HEK293 (cell line): Measurements from ENCODE around the gene STIM2.

Experiments used
- BCL11A ChIP-seq: fragments of 450-650 bp; formaldehyde crosslinking; IDR thresholded peaks from 2 replicates; pipeline ENCODE4 v1.5.1; 2016; ENCODE audit warnings: low read depth, missing biosample characterization, missing genetic modification characterization
- BCL6B ChIP-seq: fragments of 450-650 bp; formaldehyde crosslinking; IDR thresholded peaks from 2 replicates; pipeline ENCODE4 v1.5.1; 2017; ENCODE audit warnings: missing biosample characterization, missing genetic modification characterization
- FEZF1 ChIP-seq: fragments of 450-650 bp; formaldehyde crosslinking; IDR thresholded peaks from 2 replicates; pipeline ENCODE4 v1.5.1; 2016; ENCODE audit warnings: missing biosample characterization, missing genetic modification characterization
- MZF1 ChIP-seq: fragments of 450-650 bp; formaldehyde crosslinking; IDR thresholded peaks from 2 replicates; pipeline ENCODE4 v1.5.1; 2017; ENCODE audit warnings: missing biosample characterization, missing genetic modification characterization, borderline replicate concordance
- OSR2 ChIP-seq: fragments of 450-650 bp; formaldehyde crosslinking; IDR thresholded peaks from 2 replicates; pipeline ENCODE4 v1.5.1; 2016; ENCODE audit warnings: missing biosample characterization, missing genetic modification characterization
- OVOL3 ChIP-seq: fragments of 450-650 bp; formaldehyde crosslinking; IDR thresholded peaks from 2 replicates; pipeline ENCODE4 v1.5.1; 2016; ENCODE audit warnings: missing biosample characterization, missing genetic modification characterization
- PRDM2 ChIP-seq: fragments of 450-650 bp; formaldehyde crosslinking; IDR thresholded peaks from 2 replicates; pipeline ENCODE4 v1.5.1; 2016; ENCODE audit warnings: missing biosample characterization, missing genetic modification characterization, borderline replicate concordance
- ZBTB10 ChIP-seq: fragments of 450-650 bp; formaldehyde crosslinking; IDR thresholded peaks from 2 replicates; pipeline ENCODE4 v1.5.1; 2016; ENCODE audit warnings: missing biosample characterization, missing genetic modification characterization
- ZBTB17 ChIP-seq: fragments of 450-650 bp; formaldehyde crosslinking; IDR thresholded peaks from 2 replicates; pipeline ENCODE4 v1.5.1; 2016; ENCODE audit warnings: missing biosample characterization, missing genetic modification characterization
- ZBTB48 ChIP-seq: fragments of 450-650 bp; formaldehyde crosslinking; IDR thresholded peaks from 2 replicates; pipeline ENCODE4 v1.5.1; 2016; ENCODE audit warnings: missing biosample characterization, missing genetic modification characterization
- ZNF133 ChIP-seq: fragments of 450-650 bp; formaldehyde crosslinking; IDR thresholded peaks from 2 replicates; pipeline ENCODE4 v1.5.1; 2016; ENCODE audit warnings: missing biosample characterization, missing genetic modification characterization
- ZNF155 ChIP-seq: fragments of 450-650 bp; formaldehyde crosslinking; IDR thresholded peaks from 2 replicates; pipeline ENCODE4 v1.5.1; 2016; ENCODE audit warnings: missing biosample characterization, missing genetic modification characterization
- ZNF335 ChIP-seq: fragments of 450-650 bp; formaldehyde crosslinking; conservative IDR thresholded peaks from 2 replicates; pipeline ENCODE4 v1.5.1; 2016; ENCODE audit warnings: missing biosample characterization, missing genetic modification characterization
- ZNF473 ChIP-seq: fragments of 450-650 bp; formaldehyde crosslinking; IDR thresholded peaks from 2 replicates; pipeline ENCODE4 v1.5.1; 2017; ENCODE audit warnings: missing biosample characterization, missing genetic modification characterization
- ZNF521 ChIP-seq: fragments of 450-650 bp; formaldehyde crosslinking; IDR thresholded peaks from 2 replicates; pipeline ENCODE4 v1.5.1; 2017; ENCODE audit warnings: missing biosample characterization, mild to moderate bottlenecking, missing genetic modification characterization
- ZNF639 ChIP-seq: fragments of 450-650 bp; formaldehyde crosslinking; IDR thresholded peaks from 2 replicates; pipeline ENCODE4 v1.5.1; 2016; ENCODE audit warnings: missing biosample characterization, missing genetic modification characterization
- ZNF768 ChIP-seq: fragments of 450-650 bp; formaldehyde crosslinking; IDR thresholded peaks from 2 replicates; pipeline ENCODE4 v1.5.1; 2018; ENCODE audit warnings: missing biosample characterization, mild to moderate bottlenecking, missing genetic modification characterization
- ZSCAN16 ChIP-seq: fragments of 450-650 bp; formaldehyde crosslinking; IDR thresholded peaks from 2 replicates; pipeline ENCODE4 v1.5.1; 2016; ENCODE audit warnings: missing biosample characterization, missing genetic modification characterization
- TF ChIP-seq, protein P1 (sequence below): fragments of 450-650 bp; formaldehyde crosslinking; IDR thresholded peaks from 2 replicates; pipeline ENCODE4 v1.5.1; 2017; ENCODE audit warnings: missing biosample characterization, mild to moderate bottlenecking, missing genetic modification characterization, moderate library complexity

STIM2 gene

DNA sequence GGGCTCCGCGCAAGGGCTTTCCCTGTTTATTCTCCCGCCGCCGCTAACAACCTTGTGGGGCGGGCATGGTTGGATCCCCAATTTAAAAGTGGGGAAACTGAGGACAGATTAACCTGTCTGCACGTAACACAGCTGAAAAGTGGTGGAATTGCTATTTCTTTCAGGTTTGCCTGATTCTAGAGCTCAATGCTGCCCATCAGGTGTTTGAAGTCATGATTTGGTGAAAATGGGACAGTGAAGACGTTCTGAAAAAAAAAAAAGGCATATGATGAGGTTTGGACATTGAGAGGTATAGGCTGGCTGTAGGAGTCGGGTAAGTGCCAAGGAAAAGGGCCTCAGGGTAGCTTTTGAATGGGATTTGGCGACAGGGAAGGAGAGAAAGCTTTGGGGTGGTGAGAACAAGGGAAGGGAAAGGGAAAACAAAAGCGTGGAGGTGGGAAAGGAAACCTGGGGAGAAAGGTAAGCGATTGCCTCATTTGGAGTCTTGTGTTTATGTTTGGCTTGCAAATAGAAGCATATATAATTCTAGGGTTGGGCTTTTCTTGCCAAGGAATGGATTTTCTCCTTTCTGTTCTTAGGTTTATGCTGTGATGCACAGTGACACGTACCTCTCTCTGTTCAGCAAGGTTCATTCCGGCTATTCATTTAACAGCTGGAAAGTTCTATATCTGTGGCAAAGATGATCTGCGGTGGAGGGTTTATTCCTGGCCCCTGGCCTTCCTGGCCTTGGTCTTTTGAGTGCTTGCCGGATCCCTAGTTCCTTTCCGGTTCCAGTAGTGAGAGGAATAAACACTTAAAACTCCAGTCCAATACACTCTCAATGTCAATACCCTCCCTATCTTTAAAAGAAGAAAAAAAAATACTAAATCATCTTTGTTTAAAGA is 2.4 kb upstream of the STIM2 start (continued):
- no peak for TF ChIP-seq ZBTB10 (tag by site-specific recombination)
- no peak for TF ChIP-seq ZBTB17 (tag by site-specific recombination)
- TF ChIP-seq PRDM2 (tag by site-specific recombination): no peak
- TF ChIP-seq ZNF473 (tag by site-specific recombination): no peak
- peak; percentile 27; the same call in 1 of the 2 replicates for TF ChIP-seq ZBTB48
- no peak for TF ChIP-seq ZNF133 (tag by site-specific recombination)
- no peak for TF ChIP-seq ZNF521 (tag by site-specific recombination)
- TF ChIP-seq OSR2: no peak
- no peak for TF ChIP-seq ZSCAN16 (tag by site-specific recombination)
- TF ChIP-seq ZNF155 (tag by site-specific recombination): no peak
- TF ChIP-seq, protein P1, sequence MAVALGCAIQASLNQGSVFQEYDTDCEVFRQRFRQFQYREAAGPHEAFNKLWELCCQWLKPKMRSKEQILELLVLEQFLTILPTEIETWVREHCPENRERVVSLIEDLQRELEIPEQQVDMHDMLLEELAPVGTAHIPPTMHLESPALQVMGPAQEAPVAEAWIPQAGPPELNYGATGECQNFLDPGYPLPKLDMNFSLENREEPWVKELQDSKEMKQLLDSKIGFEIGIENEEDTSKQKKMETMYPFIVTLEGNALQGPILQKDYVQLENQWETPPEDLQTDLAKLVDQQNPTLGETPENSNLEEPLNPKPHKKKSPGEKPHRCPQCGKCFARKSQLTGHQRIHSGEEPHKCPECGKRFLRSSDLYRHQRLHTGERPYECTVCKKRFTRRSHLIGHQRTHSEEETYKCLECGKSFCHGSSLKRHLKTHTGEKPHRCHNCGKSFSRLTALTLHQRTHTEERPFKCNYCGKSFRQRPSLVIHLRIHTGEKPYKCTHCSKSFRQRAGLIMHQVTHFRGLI: peak; percentile 79
- no peak for TF ChIP-seq OVOL3 (tag by site-specific recombination)
- peak; percentile 55 for TF ChIP-seq ZNF335 (tag by site-specific recombination)
- TF ChIP-seq FEZF1 (tag by site-specific recombination): no peak
- no peak for TF ChIP-seq ZNF639
- TF ChIP-seq MZF1 (tag by site-specific recombination): no peak
- no peak for TF ChIP-seq BCL11A (tag by site-specific recombination)
- TF ChIP-seq BCL6B (tag by site-specific recombination): no peak
- TF ChIP-seq ZNF768 (tag by site-specific recombination): 0 out of 2 replicates have a peak, but pooled peaks have one; percentile 37
